ENCODE measurements around the gene CUBN. TPM values are rescaled to one million over a fixed set of nuclear protein-coding genes. Genes with fewer than 3 reads are reported as not detected.

The CUBN gene
- total and polyA plus RNA-seq, 9 of the 15 experiments (the other 6 are each of a cell fraction or from before 2014, with no cell fraction given), result 0.04 to 0.33 (median 0.09) TPM

DNA sequence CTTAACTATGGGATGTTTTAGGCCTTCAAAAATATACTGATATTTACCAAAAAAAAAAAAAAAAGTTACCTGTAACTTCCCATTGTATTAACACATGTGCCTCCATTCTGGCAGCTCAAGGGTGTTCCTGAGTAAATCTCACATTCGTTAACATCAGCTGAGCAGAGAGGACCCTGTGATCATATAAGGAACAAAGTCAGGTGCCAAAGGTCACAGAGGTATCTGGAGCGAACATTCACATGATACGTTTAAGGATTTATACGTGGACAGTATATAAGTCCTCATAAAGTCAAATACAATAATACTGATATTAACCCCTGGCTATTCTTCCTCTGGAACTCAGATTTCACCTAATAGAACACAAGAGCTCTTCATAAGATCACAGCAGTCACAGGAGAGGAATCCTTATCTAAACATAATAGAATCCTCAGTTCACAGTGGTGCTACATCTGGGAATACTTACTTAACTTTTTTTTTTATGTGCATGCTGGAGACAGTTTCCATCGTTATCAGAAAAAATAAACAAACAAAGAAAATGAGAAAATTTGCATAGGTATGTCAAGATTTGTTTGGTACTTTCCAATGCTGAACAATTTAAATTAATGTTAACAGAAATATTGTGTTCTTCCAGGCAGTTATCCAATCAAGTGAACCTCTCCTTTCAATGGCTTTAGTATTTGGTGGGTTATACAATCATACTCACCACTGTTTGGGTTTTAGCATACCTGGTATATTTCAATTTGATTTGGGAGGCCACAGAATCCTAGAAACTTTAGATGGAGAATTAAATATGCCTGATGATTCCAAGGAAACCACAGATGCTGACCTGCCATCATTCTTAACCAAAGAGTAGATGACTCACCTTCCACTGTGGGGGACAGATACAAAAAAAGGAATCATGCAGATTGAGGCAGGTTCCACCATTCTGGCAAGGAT, 6.6 kb downstream of the CUBN start:
- 0 out of 2 replicates have a peak, but pooled peaks have one; percentile 12 for TF ChIP-seq TCF3 (CRISPR knock-in tag; IDR thresholded peaks at IDR 0.05)
- TF ChIP-seq KDM1A (IDR thresholded peaks at IDR 0.05), result peak in 1 of 2 experiments; percentile 44; a peak in 1 of 4 replicates
- no peak for TF ChIP-seq BDP1 (IDR thresholded peaks at IDR 0.05; ENCODE audit: insufficient read depth, insufficient read length)
- TF ChIP-seq, protein P1, sequence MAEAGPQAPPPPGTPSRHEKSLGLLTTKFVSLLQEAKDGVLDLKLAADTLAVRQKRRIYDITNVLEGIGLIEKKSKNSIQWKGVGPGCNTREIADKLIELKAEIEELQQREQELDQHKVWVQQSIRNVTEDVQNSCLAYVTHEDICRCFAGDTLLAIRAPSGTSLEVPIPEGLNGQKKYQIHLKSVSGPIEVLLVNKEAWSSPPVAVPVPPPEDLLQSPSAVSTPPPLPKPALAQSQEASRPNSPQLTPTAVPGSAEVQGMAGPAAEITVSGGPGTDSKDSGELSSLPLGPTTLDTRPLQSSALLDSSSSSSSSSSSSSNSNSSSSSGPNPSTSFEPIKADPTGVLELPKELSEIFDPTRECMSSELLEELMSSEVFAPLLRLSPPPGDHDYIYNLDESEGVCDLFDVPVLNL (CRISPR knock-in tag; IDR thresholded peaks at IDR 0.05; ENCODE audit: low read depth), result no peak
- peak; percentile 66 for TF ChIP-seq FOSL1 (tag; conservative IDR thresholded peaks at IDR 0.05)
- TF ChIP-seq, protein P2, sequence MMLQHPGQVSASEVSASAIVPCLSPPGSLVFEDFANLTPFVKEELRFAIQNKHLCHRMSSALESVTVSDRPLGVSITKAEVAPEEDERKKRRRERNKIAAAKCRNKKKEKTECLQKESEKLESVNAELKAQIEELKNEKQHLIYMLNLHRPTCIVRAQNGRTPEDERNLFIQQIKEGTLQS (IDR thresholded peaks at IDR 0.05), result peak; percentile 63
- TF ChIP-seq, protein P2 (CRISPR knock-in tag; conservative IDR thresholded peaks at IDR 0.05), result no peak
- no peak for TF ChIP-seq NCOR1 (IDR thresholded peaks at IDR 0.05)
- 0 out of 2 replicates have a peak, but pooled peaks have one; percentile 14 for TF ChIP-seq ARID1B (IDR thresholded peaks at IDR 0.05)
- TF ChIP-seq, protein P3, sequence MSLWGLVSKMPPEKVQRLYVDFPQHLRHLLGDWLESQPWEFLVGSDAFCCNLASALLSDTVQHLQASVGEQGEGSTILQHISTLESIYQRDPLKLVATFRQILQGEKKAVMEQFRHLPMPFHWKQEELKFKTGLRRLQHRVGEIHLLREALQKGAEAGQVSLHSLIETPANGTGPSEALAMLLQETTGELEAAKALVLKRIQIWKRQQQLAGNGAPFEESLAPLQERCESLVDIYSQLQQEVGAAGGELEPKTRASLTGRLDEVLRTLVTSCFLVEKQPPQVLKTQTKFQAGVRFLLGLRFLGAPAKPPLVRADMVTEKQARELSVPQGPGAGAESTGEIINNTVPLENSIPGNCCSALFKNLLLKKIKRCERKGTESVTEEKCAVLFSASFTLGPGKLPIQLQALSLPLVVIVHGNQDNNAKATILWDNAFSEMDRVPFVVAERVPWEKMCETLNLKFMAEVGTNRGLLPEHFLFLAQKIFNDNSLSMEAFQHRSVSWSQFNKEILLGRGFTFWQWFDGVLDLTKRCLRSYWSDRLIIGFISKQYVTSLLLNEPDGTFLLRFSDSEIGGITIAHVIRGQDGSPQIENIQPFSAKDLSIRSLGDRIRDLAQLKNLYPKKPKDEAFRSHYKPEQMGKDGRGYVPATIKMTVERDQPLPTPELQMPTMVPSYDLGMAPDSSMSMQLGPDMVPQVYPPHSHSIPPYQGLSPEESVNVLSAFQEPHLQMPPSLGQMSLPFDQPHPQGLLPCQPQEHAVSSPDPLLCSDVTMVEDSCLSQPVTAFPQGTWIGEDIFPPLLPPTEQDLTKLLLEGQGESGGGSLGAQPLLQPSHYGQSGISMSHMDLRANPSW (CRISPR knock-in tag; IDR thresholded peaks at IDR 0.05), result no peak
- 0 out of 2 replicates have a peak, but pooled peaks have one; percentile 11 for TF ChIP-seq CBFA2T3 (IDR thresholded peaks at IDR 0.05)
- TF ChIP-seq JUND (IDR thresholded peaks at IDR 0.05; ENCODE audit: borderline replicate concordance, low read depth, low read length), result peak; percentile 61; the same call in 1 of the 2 replicates
- peak; percentile 30; the same call in 1 of the 3 replicates for TF ChIP-seq JUND (tag; IDR thresholded peaks at IDR 0.05; ENCODE audit: borderline replicate concordance, low read depth, low read length)
- Histone ChIP-seq H3K9me1 (ENCODE audit: control insufficient read depth, insufficient read depth, low read length) (no peaks in the 10 kb centered on the region), H4K20me1 (replicated peaks; ENCODE audit: control insufficient read depth, insufficient read depth, low read length) (no peaks in the 10 kb centered on the region), H3K27ac (ENCODE audit: extremely low read depth, low read depth, low read length) (no peak overlapping the region), H3K79me2 (ENCODE audit: control insufficient read depth, insufficient read depth, low read length) (no peaks in the 10 kb centered on the region), H3K27me3 (ENCODE audit: control insufficient read depth in 2 of 2, insufficient read depth in 2 of 2, low read length in 2 of 2) (peaks cover 0 to 5% of the 10 kb centered on the region in 2 experiments; a peak in 2 of 5 replicates), H3K4me2 (ENCODE audit: insufficient read depth, low read length) (no peak overlapping the region), H3K9ac (ENCODE audit: insufficient read depth in 1 of 2, low read depth in 2 of 2, low read length in 2 of 2) (no peak overlapping the region), H3K36me3 (ENCODE audit: control insufficient read depth, insufficient read depth, low read length) (no peaks in the 10 kb centered on the region), H3K4me1 (replicated peaks in 1 of 2; ENCODE audit: control insufficient read depth in 2 of 2, insufficient read depth in 2 of 2, low read length in 2 of 2) (peaks cover 0 to 3% of the 10 kb centered on the region in 2 experiments; a peak in 1 of 5 replicates), H2AFZ (ENCODE audit: low read depth, low read length) (no peak overlapping the region), H3K4me3 (no peak overlapping the region), H3K9me3 (replicated peaks; ENCODE audit: control insufficient read depth, insufficient read depth, low read depth, low read length) (no peaks in the 10 kb centered on the region)
- FAIRE-seq, result no peak
- ATAC-seq, result no peak
- WGBS (ENCODE audit: insufficient coverage, low coverage, missing lambda C conversion rate), result 44% methylated on average over 5 of the region's 5 CpGs
- CTCF ChIA-PET (ENCODE audit: low intra/inter-chr PET ratio), result interaction anchor here (0.6 to 0.7 kb wide), 2 partner anchors 280 to 1599 kb away, joined by 4 to 6 read pairs; no protein-coding TSS in a partner anchor
- in situ Hi-C loops (cut with MboI), result no loop called here
- POLR2A ChIA-PET, result interaction anchor here (0.8 to 1.5 kb wide), 5 partner anchors 9 to 249 kb away, joined by 3 to 7 read pairs (median 3); no protein-coding TSS in a partner anchor
- intact Hi-C loops (cut with micrococcal nuclease), result no loop called here
- BruUV-seq (replicated peaks), result no TSS peak
- DNase-seq (ENCODE audit: extremely low read depth in 1 of 4, low spot score in 3 of 4), result peak in 1 of 4 experiments; percentile 16

Data from K562 (cell line).